ENCODE data around the gene PRKCZ. TPM values are rescaled to one million over a fixed set of nuclear protein-coding genes. Genes with fewer than 3 reads are reported as not detected.
A peak's percentile ranks its signal among the peaks of the same experiment; 100 is the strongest.

The PRKCZ gene
- total and polyA plus RNA-seq, 11 donors: 12.5 to 20.7 (median 16.5) TPM

- 92 to 94% (median 94%) methylated on average over 21 of the region's 21 CpGs for WGBS, 4 donors
- H3K27me3 ChIP-seq: peaks cover 0 to 12% (median 0%) of the 10 kb centered on the region in 9 donors
- H3K4me3 ChIP-seq: no peak overlapping the region
- TF ChIP-seq CTCF (IDR thresholded peaks at IDR 0.05) (no peak), POLR2A (IDR thresholded peaks at IDR 0.05) (no peak)
- intact Hi-C loops (cut with DNase I): no loop called here
- no peaks in the 10 kb centered on the region for H3K4me1 ChIP-seq
- peak in 3 of 5 donors; percentile 7 to 39 (median 7) for DNase-seq
- H3K36me3 ChIP-seq: no peaks in the 10 kb centered on the region
- no peak overlapping the region for H3K27ac ChIP-seq
- ATAC-seq: no peak
- peaks cover 0 to 20% (median 0%) of the 10 kb centered on the region in 12 donors for H3K9me3 ChIP-seq
Measured at GRCh38 chr1:2067393-2067792, 17.2 kb downstream of the PRKCZ start.

- no peak for ATAC-seq
- no peak overlapping the region for H3K27ac ChIP-seq
- DNase-seq: peak in 3 of 5 donors; percentile 9 to 40 (median 18)
- H3K4me1 ChIP-seq: no peaks in the 10 kb centered on the region
- peaks cover 0 to 14% (median 0%) of the 10 kb centered on the region in 9 donors for H3K27me3 ChIP-seq
- WGBS, 4 donors: 83 to 96% (median 86%) methylated on average over 7 to 17 of the region's 17 CpGs
- H3K36me3 ChIP-seq: no peaks in the 10 kb centered on the region
- intact Hi-C loops (cut with DNase I): no loop called here
- no peak overlapping the region for H3K4me3 ChIP-seq
- TF ChIP-seq CTCF (IDR thresholded peaks at IDR 0.05) (no peak), POLR2A (IDR thresholded peaks at IDR 0.05) (no peak)
- peaks cover 0 to 20% (median 0%) of the 10 kb centered on the region in 12 donors for H3K9me3 ChIP-seq
Measured at GRCh38 chr1:2067981-2068380, 17.8 kb downstream of the PRKCZ start.

- ATAC-seq (no peak), DNase-seq (peak in 3 of 5 donors; percentile 13 to 56 (median 22))
- WGBS, 4 donors: 93 to 97% (median 94%) methylated on average over 18 to 19 of the region's 19 CpGs
- Histone ChIP-seq H3K9me3 (peaks cover 0 to 20% (median 0%) of the 10 kb centered on the region in 12 donors), H3K27me3 (peaks cover 0 to 14% (median 0%) of the 10 kb centered on the region in 9 donors), H3K4me3 (no peak overlapping the region), H3K4me1 (no peaks in the 10 kb centered on the region), H3K27ac (no peak overlapping the region), H3K36me3 (no peaks in the 10 kb centered on the region)
- intact Hi-C loops (cut with DNase I): no loop called here
- TF ChIP-seq CTCF (IDR thresholded peaks at IDR 0.05): no peak
- TF ChIP-seq POLR2A (IDR thresholded peaks at IDR 0.05): no peak
Measured at GRCh38 chr1:2068951-2069350, 18.7 kb downstream of the PRKCZ start.

- Histone ChIP-seq H3K36me3 (no peaks in the 10 kb centered on the region), H3K27me3 (peaks cover 0 to 14% (median 0%) of the 10 kb centered on the region in 9 donors), H3K9me3 (peaks cover 0 to 12% (median 0%) of the 10 kb centered on the region in 12 donors), H3K4me1 (no peaks in the 10 kb centered on the region), H3K27ac (no peak overlapping the region), H3K4me3 (no peak overlapping the region)
- 86 to 90% (median 89%) methylated on average over 9 to 11 of the region's 11 CpGs; no CpG with 5 or more reads in 1 of the 4 donors for WGBS, 4 donors
- TF ChIP-seq CTCF (IDR thresholded peaks at IDR 0.05) (no peak), POLR2A (IDR thresholded peaks at IDR 0.05) (no peak)
- DNase-seq (peak in 3 of 5 donors; percentile 20 to 47 (median 20)), ATAC-seq (no peak)
- intact Hi-C loops (cut with DNase I): no loop called here
Measured at GRCh38 chr1:2070016-2070415, 19.8 kb downstream of the PRKCZ start.

Data from heart left ventricle (tissue), 16 donors.